WTC11 (cell line): ENCODE measurements around the gene ZC3H13.

ENCODE experiments used
- CREB1 ChIP-seq: sonication (generic); formaldehyde crosslinking; IDR thresholded peaks from 2 replicates; pipeline ENCODE4 v1.8.0; 2023; ENCODE audit warnings: mild to moderate bottlenecking, missing genetic modification reagents
- ESRRA ChIP-seq: sonication (generic); formaldehyde crosslinking; IDR thresholded peaks from 2 replicates; pipeline ENCODE4 v1.8.1; 2022; ENCODE audit warnings: mild to moderate bottlenecking, missing genetic modification reagents, borderline replicate concordance
- ZNF232 ChIP-seq: sonication (generic); formaldehyde crosslinking; IDR thresholded peaks from 2 replicates; pipeline ENCODE4 v1.8.0; 2022; ENCODE audit warnings: mild to moderate bottlenecking, missing genetic modification reagents

GRCh38 chr13:45917019-45917418 is 135.5 kb downstream of the ZC3H13 start:
- TF ChIP-seq CREB1 (CRISPR knock-in tag) (no peak), ZNF232 (CRISPR knock-in tag) (no peak), ESRRA (no peak)
